Measurements from ENCODE around the gene GJA4.
A peak's percentile ranks its signal among the peaks of the same experiment; 100 is the strongest.
"Not testable (repeated sequence)": the region's sequence is repeated elsewhere in the genome, so short reads cannot be mapped to it uniquely, and the experiment has no call there.

Gene GJA4

DNA sequence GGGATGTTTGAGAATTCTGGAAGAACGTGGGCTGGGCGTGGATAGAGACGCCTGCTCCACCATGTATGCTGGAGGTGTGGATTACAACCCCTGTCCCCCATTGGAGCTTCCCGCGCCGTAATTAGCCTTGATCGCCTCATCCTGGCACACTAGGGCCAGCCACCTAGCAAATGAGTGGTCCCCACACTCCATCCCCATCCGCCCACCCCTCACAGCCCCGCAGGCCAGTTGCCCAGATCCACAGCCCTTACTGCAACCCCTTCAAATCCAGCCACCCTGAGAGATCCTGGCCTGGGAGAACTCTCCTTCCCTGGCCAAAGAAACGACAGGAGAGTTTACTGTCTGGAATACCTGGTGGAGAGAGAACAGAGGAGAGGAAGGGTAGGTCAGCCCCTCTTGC, 375 bp upstream of the GJA4 start:
- no peak for DNase-seq

- no peak for DNase-seq
Observed at GRCh38 chr1:34794001-34794789, 1.4 kb downstream of the GJA4 start.

- DNase-seq, result no peak
Observed at GRCh38 chr1:34794790-34795180, 2.0 kb downstream of the GJA4 start.

GRCh38 chr1:34795916-34796315, 3.1 kb downstream of the GJA4 start:
- DNase-seq, result no peak

- no peak for DNase-seq
Observed at GRCh38 chr1:34796990-34797389, 4.2 kb downstream of the GJA4 start.

DNA sequence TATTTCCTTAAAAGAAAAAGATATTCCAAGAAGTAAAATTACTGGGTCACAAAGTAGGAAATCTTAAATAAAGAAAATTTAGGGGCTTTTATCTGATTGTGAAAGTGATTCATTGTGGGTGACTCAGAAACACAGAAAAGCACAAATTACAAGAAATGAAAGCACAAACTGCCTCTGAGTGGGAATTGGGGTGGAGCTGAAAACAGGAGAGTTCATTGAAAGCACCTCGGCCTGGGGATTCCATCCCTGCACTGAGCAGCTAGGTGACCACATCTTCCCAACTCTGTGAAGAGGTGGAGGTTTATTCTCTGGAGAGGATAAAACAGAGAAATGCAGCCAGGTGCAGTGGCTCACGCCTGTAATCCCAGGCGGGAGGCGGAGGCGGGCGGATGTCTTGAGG, 7.4 kb downstream of the GJA4 start:
- DNase-seq, result peak in 1 of 2 donors; percentile 11

DNA sequence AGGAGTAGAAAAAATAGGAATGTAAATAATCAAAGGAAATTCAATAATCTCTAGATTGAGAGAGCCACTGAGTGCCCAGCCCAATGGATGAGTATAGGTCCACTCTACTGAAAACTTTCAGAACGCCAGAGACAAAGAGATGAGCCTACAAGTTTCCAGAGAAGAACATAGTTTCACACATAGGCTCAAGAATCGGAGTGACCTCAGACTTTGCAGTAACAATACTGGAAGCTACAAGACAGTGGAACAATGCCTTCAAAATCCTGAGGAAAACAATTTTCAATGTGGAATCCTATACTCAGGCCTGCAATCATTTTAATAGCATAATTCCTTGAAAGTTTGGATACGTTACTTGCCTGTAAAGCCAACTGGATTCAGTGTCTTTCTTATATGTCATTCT, 11.0 kb downstream of the GJA4 start:
- no peak for DNase-seq

DNA sequence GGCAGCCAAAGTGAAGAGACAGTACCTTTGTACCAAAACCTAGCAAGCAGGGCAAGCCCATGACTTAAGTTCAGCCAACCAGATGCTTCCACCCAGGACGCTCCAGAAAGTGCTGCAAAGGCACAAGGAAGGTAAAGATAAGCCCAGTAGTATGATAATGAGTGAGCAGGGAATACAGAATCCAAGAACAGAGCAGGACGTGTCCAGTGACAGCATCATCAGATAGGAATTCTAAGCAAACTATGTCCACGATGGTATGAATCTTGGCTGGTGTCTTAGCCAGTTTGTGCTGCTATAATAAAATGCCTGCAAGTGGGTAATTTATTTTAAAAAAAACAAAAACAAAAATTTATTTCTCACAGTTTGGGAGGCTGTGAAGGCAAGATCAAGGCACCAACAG, 13.6 kb downstream of the GJA4 start:
- DNase-seq, result no peak

DNA sequence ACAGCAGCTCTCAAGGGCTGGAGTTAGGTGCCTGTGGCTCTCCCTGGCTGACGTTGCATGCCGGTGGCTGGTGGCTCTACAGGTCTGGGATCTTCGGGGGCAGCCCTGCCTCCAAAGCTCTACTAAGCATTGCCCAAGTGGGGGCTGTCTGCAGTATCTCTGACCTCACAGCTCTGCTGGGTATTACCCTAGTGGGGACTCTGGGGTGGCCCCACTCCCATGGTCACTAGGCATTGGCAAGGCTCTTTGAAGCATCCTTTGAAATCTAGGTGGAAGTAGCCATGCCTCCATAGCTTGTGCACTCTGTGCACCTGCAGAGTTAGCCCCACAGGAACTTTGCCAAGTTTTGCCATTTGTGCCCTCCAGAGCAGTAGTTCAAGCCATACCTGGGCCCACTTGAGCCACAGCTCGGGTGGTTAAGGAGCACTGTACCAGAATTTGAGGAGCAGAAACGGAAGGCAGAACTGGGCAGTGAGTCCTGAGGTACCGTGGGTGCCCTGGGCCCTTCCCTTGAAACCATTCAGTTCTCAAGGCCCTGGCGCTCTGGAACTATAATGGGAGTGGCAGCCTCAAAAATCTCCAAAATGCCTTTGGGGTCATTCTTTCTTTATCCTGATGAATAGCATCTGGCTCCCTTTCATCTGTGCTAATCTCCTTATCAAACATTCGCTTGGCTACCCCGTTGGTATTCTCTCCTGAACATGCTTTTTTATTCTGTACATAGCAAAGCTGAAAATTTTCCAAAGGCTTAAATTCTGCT, 15.4 kb downstream of the GJA4 start:
- DNase-seq, result no peak

GRCh38 chr1:34810781-34811180, 18.0 kb downstream of the GJA4 start:
- DNase-seq, result not testable (repeated sequence)

GRCh38 chr1:34816332-34816731, 23.5 kb downstream of the GJA4 start:
- no peak for DNase-seq

- no peak for DNase-seq
Observed at GRCh38 chr1:34816778-34817177, 24.0 kb downstream of the GJA4 start.

GRCh38 chr1:34818862-34819261, 26.1 kb downstream of the GJA4 start:
- not testable (repeated sequence) for DNase-seq

- no peak for DNase-seq
Observed at GRCh38 chr1:34822202-34822601, 29.4 kb downstream of the GJA4 start.

- no peak for DNase-seq
Observed at GRCh38 chr1:34824817-34825454, 32.1 kb downstream of the GJA4 start.

- DNase-seq, result no peak
Observed at GRCh38 chr1:34825455-34826091, 32.8 kb downstream of the GJA4 start.

DNA sequence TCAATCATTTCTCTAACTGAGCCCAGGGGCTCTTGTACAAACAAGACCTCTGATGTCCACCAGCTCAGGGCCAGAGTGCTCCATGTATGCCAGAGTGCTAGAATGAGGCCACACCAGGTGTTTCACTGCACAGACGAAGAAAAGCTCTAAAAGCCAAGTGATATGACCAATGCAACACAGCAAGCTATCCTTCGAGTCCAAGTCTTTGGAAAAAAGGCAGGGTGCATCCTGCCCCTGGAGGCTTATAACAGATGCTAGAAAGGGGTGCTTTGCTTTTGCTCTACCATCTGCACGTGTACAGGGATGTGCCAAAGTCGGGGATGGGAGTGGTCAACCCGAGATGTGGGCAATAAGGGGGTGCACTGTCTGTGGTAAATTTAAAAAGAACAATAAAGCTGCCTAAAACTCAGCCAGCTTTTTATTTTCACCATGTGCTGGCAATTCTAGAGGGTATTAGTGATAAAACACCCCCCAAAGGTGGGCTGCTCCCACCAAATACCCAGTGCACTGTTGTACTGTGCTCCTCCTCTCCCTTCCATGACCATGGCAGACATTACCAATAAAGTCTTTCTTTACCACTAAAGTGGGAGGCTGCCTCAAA, 34.6 kb downstream of the GJA4 start:
- no peak for DNase-seq

DNA sequence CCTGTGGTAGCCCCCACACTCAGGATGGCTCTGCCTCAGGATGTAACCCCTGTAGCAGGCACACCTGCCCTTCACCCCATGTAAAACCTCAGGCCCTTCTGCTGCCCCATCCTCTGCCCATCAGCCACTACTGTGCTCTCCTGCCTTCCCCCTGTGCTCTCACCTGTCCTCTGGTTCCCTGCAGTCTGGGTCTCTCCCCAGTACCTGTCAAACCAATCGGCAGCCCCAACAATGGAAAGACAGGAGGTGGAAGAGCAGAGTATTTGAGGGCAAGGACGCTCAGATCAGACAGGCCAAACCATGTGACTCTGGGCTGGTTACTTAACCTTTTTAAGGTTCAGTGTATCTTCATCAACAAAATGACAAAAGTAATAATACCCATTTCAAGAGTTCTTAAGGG, 35.8 kb downstream of the GJA4 start:
- no peak for DNase-seq

DNA sequence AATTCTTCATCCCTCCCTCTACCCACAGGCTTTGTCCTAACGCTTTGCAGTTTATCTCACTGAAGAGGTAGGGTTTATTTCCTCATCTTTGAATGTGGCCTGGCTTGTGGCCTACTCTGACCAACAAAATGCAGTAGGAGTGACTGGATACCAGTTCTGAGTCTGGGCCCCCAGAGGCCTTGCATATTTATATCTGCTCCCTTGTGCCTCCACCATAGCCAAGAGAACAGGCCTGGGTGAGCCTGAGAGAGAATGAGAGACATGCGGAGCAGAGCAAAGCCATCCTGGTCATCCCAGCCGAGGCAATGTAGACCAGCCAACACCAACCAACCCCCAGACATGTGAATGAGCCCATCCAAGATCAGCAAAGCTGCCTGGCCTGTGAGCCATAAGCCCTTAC, 36.5 kb downstream of the GJA4 start:
- no peak for DNase-seq

DNA sequence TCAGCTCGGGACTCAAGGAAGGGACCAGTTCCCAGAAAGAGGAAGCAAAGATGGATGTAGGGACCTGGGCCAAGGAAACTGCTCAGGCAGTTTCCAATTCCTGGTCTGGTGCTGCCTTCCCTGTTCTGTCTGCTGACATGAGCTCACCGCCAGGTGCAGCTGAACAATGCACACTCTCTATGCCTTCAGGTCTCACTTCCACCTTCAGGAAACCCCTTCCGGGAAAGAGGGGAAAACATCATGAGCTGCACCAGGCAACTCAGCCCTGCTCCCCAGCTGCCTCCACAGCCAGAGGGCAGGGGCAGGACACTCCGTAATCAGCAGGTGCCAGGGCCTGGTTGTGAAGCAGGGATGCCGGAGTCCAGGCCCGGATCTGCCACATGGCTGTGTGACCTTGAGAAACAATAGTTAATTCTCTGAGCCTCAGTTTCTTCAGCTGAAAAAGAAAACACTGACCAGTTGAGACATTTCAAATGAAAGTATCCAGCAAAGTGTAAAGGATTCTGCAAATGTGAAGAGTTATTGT, 39.0 kb downstream of the GJA4 start:
- DNase-seq, result no peak

GRCh38 chr1:34833711-34834110, 40.9 kb downstream of the GJA4 start:
- DNase-seq, result no peak

- DNase-seq, result no peak
Observed at GRCh38 chr1:34839526-34840305, 46.9 kb downstream of the GJA4 start.

All from stimulated activated CD4-positive, alpha-beta T cell treated with anti-CD3 and anti-CD28 coated beads, Interleukin-2, amount 100 ng/mL, for 24 hours (primary cell).